H1 (cell line): ENCODE results near the gene MCF2L2. TPM values are rescaled to one million over a fixed set of nuclear protein-coding genes. Genes with fewer than 3 reads are reported as not detected.

ENCODE experiments used
- CTCF ChIA-PET: fragments of 300-600 bp; sonication (Branson Sonifier 250); formaldehyde crosslinking; loops from one replicate; lab custom pipeline; 2021; ENCODE audit not compliant: partially characterized antibody; lab: Charles Lee
- POLR2A ChIA-PET: fragments of 300-600 bp; sonication (Branson Sonifier 250); formaldehyde crosslinking; loops from one replicate; lab custom pipeline; 2021; ENCODE audit warnings: inconsistent platforms; ENCODE audit not compliant: partially characterized antibody; lab: Charles Lee
- DNase-seq, 2 experiments: peaks; one replicate each; pipeline versions ENCODE4 v3.0.0 to v3.0.0-alpha.2; 2010 to 2022; ENCODE audit warnings: low spot score in 2 of 2, low read depth in 1 of 2, mixed read lengths in 1 of 2
- FAIRE-seq: peaks from 2 replicates; lab custom pipeline; 2011; peaks lifted over from hg19 to GRCh38; lab: Jason Lieb, UNC
- H2AFZ ChIP-seq: 2 replicates; pipeline ENCODE4 v1.8.1; 2012; ENCODE audit warnings: low read length, inconsistent platforms
- H2AK5ac ChIP-seq: 2 replicates; pipeline ENCODE4 v1.6.1; 2013; ENCODE audit warnings: low read depth, low read length
- H2BK120ac ChIP-seq: replicated peaks from 2 replicates; pipeline ENCODE3; 2013; ENCODE audit warnings: low read depth, low read length, inconsistent platforms
- H2BK12ac ChIP-seq: 2 replicates; pipeline ENCODE4 v1.6.1; 2013; ENCODE audit warnings: low read depth, low read length
- H2BK15ac ChIP-seq: 2 replicates; pipeline ENCODE4 v1.6.1; 2013; ENCODE audit warnings: low read length
- H2BK20ac ChIP-seq: 2 replicates; pipeline ENCODE4 v1.6.1; 2013; ENCODE audit warnings: low read length
- H2BK5ac ChIP-seq: 2 replicates; pipeline ENCODE4 v1.6.1; 2013; ENCODE audit warnings: low read depth, low read length
- H3K14ac ChIP-seq: 2 replicates; pipeline ENCODE4 v1.6.1; 2013; ENCODE audit warnings: inconsistent platforms; ENCODE audit not compliant: insufficient read length
- H3K18ac ChIP-seq: 2 replicates; pipeline ENCODE4 v1.6.1; 2013; ENCODE audit warnings: low read length; ENCODE audit errors: extremely low read depth
- H3K23ac ChIP-seq: 2 replicates; pipeline ENCODE4 v1.6.1; 2013; ENCODE audit warnings: inconsistent platforms; ENCODE audit not compliant: insufficient read length
- H3K23me2 ChIP-seq: 2 replicates; pipeline ENCODE4 v1.6.1; 2013; ENCODE audit warnings: low read depth, low read length
- H3K27ac ChIP-seq: 2 replicates; pipeline ENCODE4 v1.6.1; 2011; ENCODE audit warnings: low read depth, low read length, inconsistent platforms
- H3K27me3 ChIP-seq, 4 experiments: replicated peaks in 1 of 4; 1 replicate in 1 of 4; 2 replicates in 3 of 4; pipeline versions ENCODE4 v1.6.1 to v1.8.1; 2011 to 2013; ENCODE audit warnings: low read length in 3 of 4, mild to moderate bottlenecking in 3 of 4, inconsistent platforms in 2 of 4, mixed read lengths in 2 of 4, moderate library complexity in 1 of 4; ENCODE audit not compliant: control insufficient read depth in 3 of 4, insufficient read depth in 3 of 4; ENCODE audit errors: extremely low read depth in 1 of 4
- H3K36me3 ChIP-seq, 4 experiments: 2 replicates each; pipeline versions ENCODE4 v1.6.1 to v1.8.1; 2011 to 2013; ENCODE audit warnings: mild to moderate bottlenecking in 4 of 4, low read length in 3 of 4, moderate library complexity in 2 of 4, control low read depth in 1 of 4, inconsistent platforms in 1 of 4; ENCODE audit not compliant: insufficient read depth in 4 of 4, control insufficient read depth in 2 of 4
- H3K4ac ChIP-seq: replicated peaks from 2 replicates; pipeline ENCODE3; 2013; ENCODE audit warnings: low read length, low read depth, mixed read lengths, inconsistent platforms; ENCODE audit not compliant: insufficient read length
- H3K4me1 ChIP-seq, 4 experiments: replicated peaks in 1 of 4; 1 replicate in 1 of 4; 2 replicates in 3 of 4; pipeline versions ENCODE4 v1.6.1 to v1.8.1; 2011 to 2013; ENCODE audit warnings: low read length in 3 of 4, inconsistent platforms in 2 of 4, mixed read lengths in 1 of 4; ENCODE audit not compliant: insufficient read depth in 4 of 4, control insufficient read depth in 3 of 4
- H3K4me2 ChIP-seq, 2 experiments: 2 replicates each; pipeline versions ENCODE4 v1.6.1 to v1.8.1; 2011 to 2013; ENCODE audit warnings: low read depth in 2 of 2, low read length in 2 of 2, control low read depth in 1 of 2, inconsistent platforms in 1 of 2, mild to moderate bottlenecking in 1 of 2; ENCODE audit not compliant: insufficient read depth in 1 of 2
- H3K4me3 ChIP-seq, 4 experiments: fragments of 200-600, 300-600 bp in 1 of 4; sonication (generic), shearing (Covaris generic), sonication (Bioruptor Twin) in 1 of 4; 2 replicates each; pipeline versions ENCODE4 v1.5.1 to v1.8.1; 2011 to 2016; ENCODE audit warnings: low read length in 4 of 4, low read depth in 3 of 4, control low read depth in 2 of 4, inconsistent platforms in 2 of 4, mild to moderate bottlenecking in 2 of 4, mixed read lengths in 1 of 4, moderate library complexity in 1 of 4; ENCODE audit not compliant: insufficient read depth in 2 of 4; ENCODE audit errors: extremely low read depth in 1 of 4
- H3K56ac ChIP-seq: replicated peaks from 2 replicates; pipeline ENCODE3; 2013; ENCODE audit warnings: low read depth, mild to moderate bottlenecking, mixed read lengths, low read length, inconsistent platforms; ENCODE audit not compliant: insufficient read length
- H3K79me1 ChIP-seq: 2 replicates; pipeline ENCODE4 v1.6.1; 2013; ENCODE audit warnings: low read depth, low read length, control low read depth
- H3K79me2 ChIP-seq, 2 experiments: 2 replicates each; pipeline versions ENCODE4 v1.6.1 to v1.8.1; 2012 to 2013; ENCODE audit warnings: low read length in 2 of 2, mild to moderate bottlenecking in 2 of 2, inconsistent platforms in 1 of 2; ENCODE audit not compliant: insufficient read depth in 2 of 2, control insufficient read depth in 1 of 2
- H3K9ac ChIP-seq, 4 experiments: replicated peaks in 1 of 4; 1 replicate in 1 of 4; 2 replicates in 3 of 4; pipeline versions ENCODE4 v1.6.1 to v1.8.1; 2011 to 2013; ENCODE audit warnings: low read depth in 3 of 4, low read length in 3 of 4, control low read depth in 2 of 4, mild to moderate bottlenecking in 2 of 4, moderate library complexity in 2 of 4, inconsistent platforms in 1 of 4; ENCODE audit errors: extremely low read depth in 1 of 4
- H3K9me3 ChIP-seq, 2 experiments: 2 replicates each; pipeline versions ENCODE4 v1.6.1 to v1.8.1; 2012 to 2013; ENCODE audit warnings: mild to moderate bottlenecking in 2 of 2, moderate library complexity in 2 of 2, control low read depth in 1 of 2, inconsistent platforms in 1 of 2, low read depth in 1 of 2, low read length in 1 of 2, mixed read lengths in 1 of 2; ENCODE audit not compliant: insufficient read depth in 2 of 2
- H4K20me1 ChIP-seq, 2 experiments: replicated peaks in 1 of 2; 2 replicates each; pipeline versions ENCODE3 to v1.8.1; 2011 to 2013; ENCODE audit warnings: inconsistent platforms in 2 of 2, low read length in 2 of 2, mild to moderate bottlenecking in 1 of 2; ENCODE audit not compliant: insufficient read depth in 2 of 2, control insufficient read depth in 1 of 2
- H4K5ac ChIP-seq: 2 replicates; pipeline ENCODE4 v1.6.1; 2013; ENCODE audit warnings: low read length, low read depth, mixed read lengths, inconsistent platforms; ENCODE audit not compliant: insufficient read length
- H4K8ac ChIP-seq: 2 replicates; pipeline ENCODE4 v1.8.0; 2013; ENCODE audit warnings: mild to moderate bottlenecking, moderate library complexity, low read length, inconsistent platforms; ENCODE audit not compliant: insufficient read depth; ENCODE audit errors: extremely low read depth
- H4K91ac ChIP-seq: replicated peaks from 2 replicates; pipeline ENCODE3; 2013; ENCODE audit warnings: low read length, mixed read lengths, inconsistent platforms; ENCODE audit not compliant: insufficient read length
- BACH1 ChIP-seq: IDR thresholded peaks from 2 replicates; pipeline ENCODE4 v1.6.1; 2012; ENCODE audit warnings: low read length, improper control_type of control experiment
- CBX5 ChIP-seq: fragments of 300-800, 300-1000 bp; sonication (generic); IDR thresholded peaks from 2 replicates; pipeline ENCODE4 v1.7.1; 2016; ENCODE audit warnings: antibody characterized with exemption, low read length, low read depth
- CBX8 ChIP-seq: fragments of 300-800, 300-1000 bp; sonication (generic); IDR thresholded peaks from 2 replicates; pipeline ENCODE4 v1.7.1; 2016; ENCODE audit warnings: low read depth, low read length, borderline replicate concordance
- CHD2 ChIP-seq: IDR thresholded peaks from 2 replicates; pipeline ENCODE4 v1.6.1; 2012; ENCODE audit warnings: low read length, improper control_type of control experiment
- JUN ChIP-seq: IDR thresholded peaks from 2 replicates; pipeline ENCODE4 v1.6.1; 2011; ENCODE audit warnings: low read depth, mild to moderate bottlenecking, improper control_type of control experiment, low read length
- KDM5A ChIP-seq: fragments of 200-600 bp; IDR thresholded peaks from 2 replicates; pipeline ENCODE4 v1.7.1; 2012; ENCODE audit warnings: mild to moderate bottlenecking, low read length, inconsistent platforms, mixed read lengths
- SIRT6 ChIP-seq: IDR thresholded peaks from one replicate; pipeline ENCODE4 v1.7.1; 2012; ENCODE audit warnings: low read length, inconsistent platforms
- SP1 ChIP-seq: IDR thresholded peaks from 2 replicates; pipeline ENCODE4 v1.6.1; 2011; ENCODE audit warnings: low read depth, low read length
- TAF1 ChIP-seq: IDR thresholded peaks from 2 replicates; pipeline ENCODE4 v1.6.1; 2011; ENCODE audit warnings: mild to moderate bottlenecking, low read depth, low read length
- WGBS, 2 experiments: shearing (Covaris generic) in 1 of 2; methylation state at CpG; one replicate each; pipeline versions ENCODE4 v1.1.6 to v1.1.7; 2013 to 2015; ENCODE audit warnings: low lambda C conversion rate in 2 of 2, mixed read lengths in 2 of 2, inconsistent platforms in 1 of 2, low coverage in 1 of 2, missing lambda C conversion rate in 1 of 2; ENCODE audit not compliant: insufficient replicate concordance in 2 of 2, insufficient coverage in 1 of 2, insufficient read length in 1 of 2; ENCODE audit errors: extremely low coverage in 1 of 2, missing lambda C conversion rate in 1 of 2; 5-methylcytosine and 5-hydroxymethylcytosine counted together
- polyA plus RNA-seq, 7 experiments: library from polyadenylated mRNA; depleted of rRNA in 3 of 7; stranded (reverse) in 5 of 7; unstranded in 2 of 7; fragments of >200 nt in 5 of 7; fragments of 200-250 nt in 2 of 7; gene quantifications; 1 replicate in 5 of 7; 2 replicates in 1 of 7; 4 replicates in 1 of 7; pipeline versions ENCODE4 v1.2.1 to v1.2.3, GENCODE V29; 2011 to 2013; ENCODE audit warnings: missing spikeins in 2 of 7, mixed read lengths in 2 of 7
- total RNA-seq: library from RNA; stranded (reverse); fragmentation: NEBNext Ultra II Directional; extraction: Animal tissue kit (Norgen Biotek cat#: 25700); gene quantifications from 2 replicates; pipeline ENCODE4 v1.2.1, GENCODE V29; 2021

MCF2L2 gene
- total and polyA plus RNA-seq, 2 of the 8 experiments (the other 6 are each of a cell fraction or from before 2014, with no cell fraction given), result 4.1 to 13.7 TPM

- no peak overlapping the region for H2BK5ac ChIP-seq
- H3K27ac ChIP-seq, result no peak overlapping the region
- H4K20me1 ChIP-seq, result no peaks in the 10 kb centered on the region
- no peak overlapping the region for H2AFZ ChIP-seq
- H3K79me2 ChIP-seq, result no peaks in the 10 kb centered on the region
- no peak overlapping the region for H2BK12ac ChIP-seq
- H3K27me3 ChIP-seq, result no peaks in the 10 kb centered on the region
- DNase-seq (no peak), FAIRE-seq (no peak)
- H3K4ac ChIP-seq, result no peak overlapping the region
- H3K14ac ChIP-seq, result no peak overlapping the region
- CTCF ChIA-PET, result interaction anchor here (1.4 kb wide), 1 partner anchor 10 kb away, joined by 4 read pairs; no protein-coding TSS in a partner anchor
- no peak overlapping the region for H3K9ac ChIP-seq
- POLR2A ChIA-PET, result no interaction called here
- no peak overlapping the region for H3K4me2 ChIP-seq
- H3K4me1 ChIP-seq, result no peaks in the 10 kb centered on the region
- no peak overlapping the region for H4K5ac ChIP-seq
- H2BK20ac ChIP-seq, result no peak overlapping the region
- no peaks in the 10 kb centered on the region; the same call in 1 of the 2 replicates for H3K23me2 ChIP-seq
- H3K18ac ChIP-seq, result no peak overlapping the region
- H3K4me3 ChIP-seq, result no peak overlapping the region
- H2AK5ac ChIP-seq, result no peak overlapping the region
- H4K8ac ChIP-seq, result no peak overlapping the region
- WGBS, 2 experiments, result 78% methylated on average over 2 of the region's 2 CpGs; no CpG with 5 or more reads in 1 of the 2 experiments
- H2BK15ac ChIP-seq, result no peak overlapping the region
- H3K56ac ChIP-seq, result no peak overlapping the region
- no peaks in the 10 kb centered on the region for H3K9me3 ChIP-seq
- TF ChIP-seq SP1 (no peak), SIRT6 (no peak), CHD2 (no peak), CBX8 (no peak), CBX5 (no peak), BACH1 (no peak), TAF1 (no peak), JUN (no peak), KDM5A (no peak)
- TF ChIP-seq, all 59 proteins: peak for 0
- Histone ChIP-seq H2BK120ac (no peak overlapping the region), H3K79me1 (no peaks in the 10 kb centered on the region), H3K23ac (no peak overlapping the region), H3K36me3 (peaks cover 0 to 3% (median under 1%) of the 10 kb centered on the region in 4 experiments; a peak in 2 of 8 replicates), H4K91ac (no peak overlapping the region)
These were observed 153.0 kb downstream of the MCF2L2 start for GRCh38 chr3:183275418-183275817.
